GM18951 (cell line): ENCODE measurements around the gene DROSHA.

Experiments
- POLR2A ChIP-seq: IDR thresholded peaks from 4 replicates; pipeline ENCODE4 v1.6.1; 2011; ENCODE audit warnings: mild to moderate bottlenecking; ENCODE audit not compliant: insufficient read length, insufficient read depth; ENCODE audit errors: extremely low read depth
- in situ Hi-C: fragments of 300-500 bp; cut with MboI; formaldehyde crosslinking; loops from one replicate; pipeline ENCODE4 v1.12.0; 2022; ENCODE audit warnings: low sequenced_read_pairs, mixed read lengths, inconsistent platforms; ENCODE audit not compliant: unreplicated experiment

The DROSHA gene

GRCh38 chr5:31361234-31361633 lies 170.7 kb downstream of the DROSHA start:
- in situ Hi-C loops, result no loop called here
- TF ChIP-seq POLR2A, result no peak

- in situ Hi-C loops, result no loop called here
- TF ChIP-seq POLR2A, result no peak
Measured at GRCh38 chr5:31359839-31360238, 172.1 kb downstream of the DROSHA start.

GRCh38 chr5:31357038-31357437 lies 174.9 kb downstream of the DROSHA start:
- no peak for TF ChIP-seq POLR2A
- in situ Hi-C loops, result no loop called here

GRCh38 chr5:31355337-31355736 lies 176.6 kb downstream of the DROSHA start:
- in situ Hi-C loops, result no loop called here
- TF ChIP-seq POLR2A, result no peak
